Measurements from ENCODE around the gene CDC42BPA.

DNA sequence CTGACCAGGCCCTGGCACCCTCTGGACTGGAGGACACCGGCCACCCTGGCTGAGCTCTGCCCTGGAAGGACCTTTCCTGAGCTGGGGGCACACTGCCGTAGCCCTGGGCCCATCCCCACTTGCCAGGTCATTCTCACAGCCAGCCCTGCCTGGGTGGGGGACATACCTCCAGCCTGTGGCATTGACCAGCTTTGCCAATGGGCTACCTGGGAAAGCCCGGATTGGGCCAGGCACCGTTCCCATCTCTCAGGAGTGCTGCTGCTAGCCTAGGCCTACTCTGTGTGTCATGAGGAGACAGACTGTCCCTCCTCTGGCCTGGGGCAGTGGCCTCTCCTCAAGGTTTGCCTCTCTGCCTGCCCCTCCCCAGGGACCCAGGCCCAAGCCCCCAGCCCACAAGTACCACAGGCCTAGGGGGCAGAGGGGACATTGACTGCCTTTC is 338.2 kb downstream of the CDC42BPA start:
- no peak for TF ChIP-seq SP2 (IDR thresholded peaks at IDR 0.05; ENCODE audit: extremely low read depth, low read depth, low read length, poor library complexity, severe bottlenecking)
- TF ChIP-seq, protein P1, sequence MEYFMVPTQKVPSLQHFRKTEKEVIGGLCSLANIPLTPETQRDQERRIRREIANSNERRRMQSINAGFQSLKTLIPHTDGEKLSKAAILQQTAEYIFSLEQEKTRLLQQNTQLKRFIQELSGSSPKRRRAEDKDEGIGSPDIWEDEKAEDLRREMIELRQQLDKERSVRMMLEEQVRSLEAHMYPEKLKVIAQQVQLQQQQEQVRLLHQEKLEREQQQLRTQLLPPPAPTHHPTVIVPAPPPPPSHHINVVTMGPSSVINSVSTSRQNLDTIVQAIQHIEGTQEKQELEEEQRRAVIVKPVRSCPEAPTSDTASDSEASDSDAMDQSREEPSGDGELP (CRISPR knock-in tag; IDR thresholded peaks at IDR 0.05; ENCODE audit: borderline replicate concordance), result no peak
- TF ChIP-seq TGIF2 (CRISPR knock-in tag; IDR thresholded peaks at IDR 0.05), result no peak
- TF ChIP-seq HNRNPUL1 (IDR thresholded peaks at IDR 0.05; ENCODE audit: low read length), result no peak
- TF ChIP-seq, protein P2, sequence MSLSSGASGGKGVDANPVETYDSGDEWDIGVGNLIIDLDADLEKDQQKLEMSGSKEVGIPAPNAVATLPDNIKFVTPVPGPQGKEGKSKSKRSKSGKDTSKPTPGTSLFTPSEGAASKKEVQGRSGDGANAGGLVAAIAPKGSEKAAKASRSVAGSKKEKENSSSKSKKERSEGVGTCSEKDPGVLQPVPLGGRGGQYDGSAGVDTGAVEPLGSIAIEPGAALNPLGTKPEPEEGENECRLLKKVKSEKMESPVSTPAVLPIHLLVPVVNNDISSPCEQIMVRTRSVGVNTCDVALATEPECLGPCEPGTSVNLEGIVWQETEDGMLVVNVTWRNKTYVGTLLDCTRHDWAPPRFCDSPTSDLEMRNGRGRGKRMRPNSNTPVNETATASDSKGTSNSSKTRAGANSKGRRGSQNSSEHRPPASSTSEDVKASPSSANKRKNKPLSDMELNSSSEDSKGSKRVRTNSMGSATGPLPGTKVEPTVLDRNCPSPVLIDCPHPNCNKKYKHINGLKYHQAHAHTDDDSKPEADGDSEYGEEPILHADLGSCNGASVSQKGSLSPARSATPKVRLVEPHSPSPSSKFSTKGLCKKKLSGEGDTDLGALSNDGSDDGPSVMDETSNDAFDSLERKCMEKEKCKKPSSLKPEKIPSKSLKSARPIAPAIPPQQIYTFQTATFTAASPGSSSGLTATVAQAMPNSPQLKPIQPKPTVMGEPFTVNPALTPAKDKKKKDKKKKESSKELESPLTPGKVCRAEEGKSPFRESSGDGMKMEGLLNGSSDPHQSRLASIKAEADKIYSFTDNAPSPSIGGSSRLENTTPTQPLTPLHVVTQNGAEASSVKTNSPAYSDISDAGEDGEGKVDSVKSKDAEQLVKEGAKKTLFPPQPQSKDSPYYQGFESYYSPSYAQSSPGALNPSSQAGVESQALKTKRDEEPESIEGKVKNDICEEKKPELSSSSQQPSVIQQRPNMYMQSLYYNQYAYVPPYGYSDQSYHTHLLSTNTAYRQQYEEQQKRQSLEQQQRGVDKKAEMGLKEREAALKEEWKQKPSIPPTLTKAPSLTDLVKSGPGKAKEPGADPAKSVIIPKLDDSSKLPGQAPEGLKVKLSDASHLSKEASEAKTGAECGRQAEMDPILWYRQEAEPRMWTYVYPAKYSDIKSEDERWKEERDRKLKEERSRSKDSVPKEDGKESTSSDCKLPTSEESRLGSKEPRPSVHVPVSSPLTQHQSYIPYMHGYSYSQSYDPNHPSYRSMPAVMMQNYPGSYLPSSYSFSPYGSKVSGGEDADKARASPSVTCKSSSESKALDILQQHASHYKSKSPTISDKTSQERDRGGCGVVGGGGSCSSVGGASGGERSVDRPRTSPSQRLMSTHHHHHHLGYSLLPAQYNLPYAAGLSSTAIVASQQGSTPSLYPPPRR (CRISPR knock-in tag; IDR thresholded peaks at IDR 0.05; ENCODE audit: borderline replicate concordance), result no peak
- TF ChIP-seq, protein P3, sequence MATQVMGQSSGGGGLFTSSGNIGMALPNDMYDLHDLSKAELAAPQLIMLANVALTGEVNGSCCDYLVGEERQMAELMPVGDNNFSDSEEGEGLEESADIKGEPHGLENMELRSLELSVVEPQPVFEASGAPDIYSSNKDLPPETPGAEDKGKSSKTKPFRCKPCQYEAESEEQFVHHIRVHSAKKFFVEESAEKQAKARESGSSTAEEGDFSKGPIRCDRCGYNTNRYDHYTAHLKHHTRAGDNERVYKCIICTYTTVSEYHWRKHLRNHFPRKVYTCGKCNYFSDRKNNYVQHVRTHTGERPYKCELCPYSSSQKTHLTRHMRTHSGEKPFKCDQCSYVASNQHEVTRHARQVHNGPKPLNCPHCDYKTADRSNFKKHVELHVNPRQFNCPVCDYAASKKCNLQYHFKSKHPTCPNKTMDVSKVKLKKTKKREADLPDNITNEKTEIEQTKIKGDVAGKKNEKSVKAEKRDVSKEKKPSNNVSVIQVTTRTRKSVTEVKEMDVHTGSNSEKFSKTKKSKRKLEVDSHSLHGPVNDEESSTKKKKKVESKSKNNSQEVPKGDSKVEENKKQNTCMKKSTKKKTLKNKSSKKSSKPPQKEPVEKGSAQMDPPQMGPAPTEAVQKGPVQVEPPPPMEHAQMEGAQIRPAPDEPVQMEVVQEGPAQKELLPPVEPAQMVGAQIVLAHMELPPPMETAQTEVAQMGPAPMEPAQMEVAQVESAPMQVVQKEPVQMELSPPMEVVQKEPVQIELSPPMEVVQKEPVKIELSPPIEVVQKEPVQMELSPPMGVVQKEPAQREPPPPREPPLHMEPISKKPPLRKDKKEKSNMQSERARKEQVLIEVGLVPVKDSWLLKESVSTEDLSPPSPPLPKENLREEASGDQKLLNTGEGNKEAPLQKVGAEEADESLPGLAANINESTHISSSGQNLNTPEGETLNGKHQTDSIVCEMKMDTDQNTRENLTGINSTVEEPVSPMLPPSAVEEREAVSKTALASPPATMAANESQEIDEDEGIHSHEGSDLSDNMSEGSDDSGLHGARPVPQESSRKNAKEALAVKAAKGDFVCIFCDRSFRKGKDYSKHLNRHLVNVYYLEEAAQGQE (IDR thresholded peaks at IDR 0.05; ENCODE audit: borderline replicate concordance), result no peak
- TF ChIP-seq, protein P3 (CRISPR knock-in tag; IDR thresholded peaks at IDR 0.05; ENCODE audit: low read depth), result no peak
- no peak for TF ChIP-seq HCFC1 (IDR thresholded peaks at IDR 0.05; ENCODE audit: low read depth, low read length)
- no peak for TF ChIP-seq IRF2 (CRISPR knock-in tag; IDR thresholded peaks at IDR 0.05)
- TF ChIP-seq, protein P4, sequence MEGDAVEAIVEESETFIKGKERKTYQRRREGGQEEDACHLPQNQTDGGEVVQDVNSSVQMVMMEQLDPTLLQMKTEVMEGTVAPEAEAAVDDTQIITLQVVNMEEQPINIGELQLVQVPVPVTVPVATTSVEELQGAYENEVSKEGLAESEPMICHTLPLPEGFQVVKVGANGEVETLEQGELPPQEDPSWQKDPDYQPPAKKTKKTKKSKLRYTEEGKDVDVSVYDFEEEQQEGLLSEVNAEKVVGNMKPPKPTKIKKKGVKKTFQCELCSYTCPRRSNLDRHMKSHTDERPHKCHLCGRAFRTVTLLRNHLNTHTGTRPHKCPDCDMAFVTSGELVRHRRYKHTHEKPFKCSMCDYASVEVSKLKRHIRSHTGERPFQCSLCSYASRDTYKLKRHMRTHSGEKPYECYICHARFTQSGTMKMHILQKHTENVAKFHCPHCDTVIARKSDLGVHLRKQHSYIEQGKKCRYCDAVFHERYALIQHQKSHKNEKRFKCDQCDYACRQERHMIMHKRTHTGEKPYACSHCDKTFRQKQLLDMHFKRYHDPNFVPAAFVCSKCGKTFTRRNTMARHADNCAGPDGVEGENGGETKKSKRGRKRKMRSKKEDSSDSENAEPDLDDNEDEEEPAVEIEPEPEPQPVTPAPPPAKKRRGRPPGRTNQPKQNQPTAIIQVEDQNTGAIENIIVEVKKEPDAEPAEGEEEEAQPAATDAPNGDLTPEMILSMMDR (IDR thresholded peaks at IDR 0.05 in 2 of 3, conservative IDR thresholded peaks at IDR 0.05 in 1 of 3; ENCODE audit: insufficient read depth in 2 of 3, low read depth in 1 of 3, low read length in 3 of 3), result no peak
- TF ChIP-seq, protein P5, sequence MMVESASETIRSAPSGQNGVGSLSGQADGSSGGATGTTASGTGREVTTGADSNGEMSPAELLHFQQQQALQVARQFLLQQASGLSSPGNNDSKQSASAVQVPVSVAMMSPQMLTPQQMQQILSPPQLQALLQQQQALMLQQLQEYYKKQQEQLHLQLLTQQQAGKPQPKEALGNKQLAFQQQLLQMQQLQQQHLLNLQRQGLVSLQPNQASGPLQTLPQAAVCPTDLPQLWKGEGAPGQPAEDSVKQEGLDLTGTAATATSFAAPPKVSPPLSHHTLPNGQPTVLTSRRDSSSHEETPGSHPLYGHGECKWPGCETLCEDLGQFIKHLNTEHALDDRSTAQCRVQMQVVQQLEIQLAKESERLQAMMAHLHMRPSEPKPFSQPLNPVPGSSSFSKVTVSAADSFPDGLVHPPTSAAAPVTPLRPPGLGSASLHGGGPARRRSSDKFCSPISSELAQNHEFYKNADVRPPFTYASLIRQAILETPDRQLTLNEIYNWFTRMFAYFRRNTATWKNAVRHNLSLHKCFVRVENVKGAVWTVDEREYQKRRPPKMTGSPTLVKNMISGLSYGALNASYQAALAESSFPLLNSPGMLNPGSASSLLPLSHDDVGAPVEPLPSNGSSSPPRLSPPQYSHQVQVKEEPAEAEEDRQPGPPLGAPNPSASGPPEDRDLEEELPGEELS (CRISPR knock-in tag; IDR thresholded peaks at IDR 0.05; ENCODE audit: borderline replicate concordance), result no peak
- TF ChIP-seq ZNF274 (IDR thresholded peaks at IDR 0.05; ENCODE audit: borderline replicate concordance, low read depth, low read length), result no peak
- no peak for TF ChIP-seq RBM25 (IDR thresholded peaks at IDR 0.05; ENCODE audit: low read depth, low read length, severe bottlenecking)
- no peak for TF ChIP-seq HDAC6 (IDR thresholded peaks at IDR 0.05; ENCODE audit: low read depth, low read length)
